Body of pancreas (tissue), 4 donors: ENCODE data around the gene MTPN.

Experiments
- POLR2A ChIP-seq, 3 donors: fragments of 450-650 bp; IDR thresholded peaks; one replicate each; pipeline ENCODE4 v1.6.1; 2016; ENCODE audit warnings: antibody characterized with exemption in 3 of 3, mild to moderate bottlenecking in 2 of 3
- TF ChIP-seq, protein P1 (sequence below), 7 experiments: fragments of 450-650 bp in 4 of 7; fragments of 200-600 bp in 3 of 7; sonication (generic) in 3 of 7; IDR thresholded peaks; one replicate each; pipeline ENCODE4 v1.5.1; 2016 to 2019; ENCODE audit warnings: antibody characterized with exemption in 7 of 7

DNA sequence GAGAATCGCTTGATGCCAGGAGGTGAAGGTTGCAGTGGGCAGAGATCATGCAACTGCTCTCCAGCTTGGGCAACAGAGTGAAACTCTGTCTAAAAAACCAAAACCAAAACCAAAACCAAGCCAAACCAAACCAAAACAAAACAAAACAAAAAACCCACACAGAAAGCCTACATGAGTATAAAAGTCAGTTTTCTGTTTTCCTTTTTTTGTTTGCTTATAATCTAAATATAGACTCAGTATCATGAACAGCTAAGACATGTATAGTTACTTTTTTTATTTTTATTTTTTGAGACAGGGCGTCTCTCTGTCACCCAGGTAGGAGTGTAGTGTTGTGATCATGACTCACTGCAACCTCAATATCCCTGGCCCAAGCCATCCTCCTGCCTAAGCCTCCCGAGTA lies 16.8 kb upstream of the MTPN start:
- TF ChIP-seq POLR2A (IDR thresholded peaks at IDR 0.05) = no peak
- TF ChIP-seq, protein P1, sequence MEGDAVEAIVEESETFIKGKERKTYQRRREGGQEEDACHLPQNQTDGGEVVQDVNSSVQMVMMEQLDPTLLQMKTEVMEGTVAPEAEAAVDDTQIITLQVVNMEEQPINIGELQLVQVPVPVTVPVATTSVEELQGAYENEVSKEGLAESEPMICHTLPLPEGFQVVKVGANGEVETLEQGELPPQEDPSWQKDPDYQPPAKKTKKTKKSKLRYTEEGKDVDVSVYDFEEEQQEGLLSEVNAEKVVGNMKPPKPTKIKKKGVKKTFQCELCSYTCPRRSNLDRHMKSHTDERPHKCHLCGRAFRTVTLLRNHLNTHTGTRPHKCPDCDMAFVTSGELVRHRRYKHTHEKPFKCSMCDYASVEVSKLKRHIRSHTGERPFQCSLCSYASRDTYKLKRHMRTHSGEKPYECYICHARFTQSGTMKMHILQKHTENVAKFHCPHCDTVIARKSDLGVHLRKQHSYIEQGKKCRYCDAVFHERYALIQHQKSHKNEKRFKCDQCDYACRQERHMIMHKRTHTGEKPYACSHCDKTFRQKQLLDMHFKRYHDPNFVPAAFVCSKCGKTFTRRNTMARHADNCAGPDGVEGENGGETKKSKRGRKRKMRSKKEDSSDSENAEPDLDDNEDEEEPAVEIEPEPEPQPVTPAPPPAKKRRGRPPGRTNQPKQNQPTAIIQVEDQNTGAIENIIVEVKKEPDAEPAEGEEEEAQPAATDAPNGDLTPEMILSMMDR (IDR thresholded peaks at IDR 0.05) = no peak
